ENCODE measurements around the gene MUC15.

- TF ChIP-seq MXI1 (IDR thresholded peaks at IDR 0.05; ENCODE audit: low read depth, low read length), result no peak
- TF ChIP-seq CTCF (IDR thresholded peaks at IDR 0.05), result no peak
- no peak for TF ChIP-seq REST (IDR thresholded peaks at IDR 0.05; ENCODE audit: low read depth, low read length)
- no peak for TF ChIP-seq RCOR1 (IDR thresholded peaks at IDR 0.05; ENCODE audit: low read length)
- no peak for TF ChIP-seq GABPA (IDR thresholded peaks at IDR 0.05; ENCODE audit: low read depth)
- no peak for TF ChIP-seq FOXM1 (IDR thresholded peaks at IDR 0.05; ENCODE audit: low read depth)
- TF ChIP-seq NFIC (IDR thresholded peaks at IDR 0.05; ENCODE audit: borderline replicate concordance), result no peak
- no peak for TF ChIP-seq GATA2 (CRISPR knock-in tag; IDR thresholded peaks at IDR 0.05)
- no peak for TF ChIP-seq EZH2phosphoT487 (IDR thresholded peaks at IDR 0.05; ENCODE audit: borderline replicate concordance, low read depth)
Observed at GRCh38 chr11:26579683-26580082, 7.6 kb upstream of the MUC15 start.

Measured in SK-N-SH (cell line).